ENCODE data around the gene SNAP29.

DNA sequence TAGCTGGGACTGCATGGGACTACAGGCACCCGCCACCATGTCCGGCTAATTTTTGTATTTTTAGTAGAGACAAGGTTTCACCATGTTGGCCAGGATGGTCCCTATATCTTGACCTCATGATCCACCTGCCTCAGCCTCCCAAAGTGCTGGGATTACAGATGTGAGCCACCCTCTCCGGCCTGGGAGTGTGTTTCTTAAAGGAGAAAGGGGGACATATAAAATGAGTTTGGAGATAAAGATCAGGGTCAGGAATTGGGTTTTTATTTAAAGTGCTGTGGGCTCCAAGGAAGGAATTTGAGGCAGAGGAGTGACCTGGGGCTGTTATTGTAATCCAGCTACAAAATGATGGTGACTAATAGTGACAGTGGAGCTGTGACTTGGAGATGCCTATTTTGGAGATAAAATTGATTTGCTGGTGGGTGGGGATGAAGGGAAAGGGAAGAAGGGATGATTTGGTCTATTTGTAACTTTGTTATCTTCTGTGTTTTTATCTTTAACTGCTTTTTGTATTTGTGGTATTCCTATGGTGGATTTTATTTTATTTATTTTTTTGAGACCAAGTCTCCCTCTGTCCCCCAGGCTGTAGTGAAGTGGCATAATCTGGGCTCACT lies 63.4 kb downstream of the SNAP29 start:
- TF ChIP-seq CTCF (IDR thresholded peaks at IDR 0.05) (no peak), POLR2A (IDR thresholded peaks at IDR 0.05) (no peak)
